Bronchus fibroblast of lung (primary cell): ENCODE data around the gene GJA8. TPM values are rescaled to one million over a fixed set of nuclear protein-coding genes. Genes with fewer than 3 reads are reported as not detected.

ENCODE experiments used
- total RNA-seq: library from RNA; depleted of rRNA; stranded (reverse); fragments of >200 nt; gene quantifications from 2 replicates; pipeline ENCODE4 v1.2.3, GENCODE V29; 2015

GJA8 gene
- not detected in 2 replicates for total RNA-seq

GRCh38 chr1:147902253-147902845, at the start of gene GJA8:
Gene GJA8, plus strand, starts transcription at chr1:147902795. Its CDS starts 5,161 bp downstream, at chr1:147907956.

GRCh38 chr1:147928236-147929132, 25.9 kb downstream of the GJA8 start, which contains the start of gene GPR89B:
Gene GPR89B, plus strand, starts transcription at chr1:147928420. Its CDS starts 117 bp downstream, at chr1:147928537.

Other genes with a start within 250 kb of the GJA8 start
- 9.4 and 10.9 TPM in 2 replicates for gene ACP6, start 232.3 kb upstream of the GJA8 start, total RNA-seq
- gene GJA5, start 142.2 kb upstream of the GJA8 start, total RNA-seq = not detected in 2 replicates
- 8.9 and 14.3 TPM in 2 replicates for gene GPR89B, start 25.6 kb downstream of the GJA8 start, total RNA-seq
- 2.1 and 2.7 TPM in 2 replicates for gene NBPF11, start 249.5 kb downstream of the GJA8 start, total RNA-seq